Urothelium cell line (cell line): ENCODE data around the gene SATB2.

Experiments
- DNase-seq: peaks from one replicate; pipeline ENCODE4 v3.0.0; 2011; ENCODE audit warnings: low spot score, mixed read lengths
- FAIRE-seq: peaks from 2 replicates; lab custom pipeline; 2011; peaks lifted over from hg19 to GRCh38; lab: Jason Lieb, UNC

SATB2 gene

DNA sequence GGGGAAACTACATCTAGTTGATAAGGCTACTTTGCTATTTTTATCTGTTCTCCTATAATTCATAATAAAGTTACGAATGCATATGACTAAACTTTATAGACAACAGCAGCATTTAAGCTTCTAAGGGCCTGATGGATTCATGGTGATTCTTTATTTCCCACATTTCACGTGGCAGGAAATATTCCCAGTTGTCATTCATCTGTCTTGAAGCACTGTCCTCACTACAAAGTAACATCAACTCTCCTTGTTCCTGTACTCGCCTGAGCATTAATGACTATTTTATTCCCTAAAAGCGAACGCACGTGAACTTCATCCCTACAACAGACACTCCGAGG is 2.6 kb downstream of the SATB2 start:
- FAIRE-seq (no peak), DNase-seq (no peak)

DNA sequence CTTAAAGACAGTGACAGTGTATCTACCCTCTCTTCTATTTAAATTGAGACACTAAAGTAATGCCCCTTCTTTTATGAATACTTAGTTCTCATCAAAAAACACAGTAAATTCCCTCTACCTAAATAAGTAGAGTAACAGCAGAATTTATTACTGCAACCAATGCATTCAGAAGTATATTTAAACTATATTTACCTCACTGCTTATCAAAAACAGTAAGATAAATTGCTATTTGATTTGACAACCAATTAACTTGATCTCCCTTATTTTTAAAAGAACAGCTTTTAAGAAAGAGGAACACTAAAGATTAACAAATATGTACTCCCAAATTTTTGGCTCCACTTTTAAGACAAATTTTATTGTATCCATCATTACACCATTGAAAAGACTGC is 4.8 kb downstream of the SATB2 start:
- DNase-seq (no peak), FAIRE-seq (no peak)

DNA sequence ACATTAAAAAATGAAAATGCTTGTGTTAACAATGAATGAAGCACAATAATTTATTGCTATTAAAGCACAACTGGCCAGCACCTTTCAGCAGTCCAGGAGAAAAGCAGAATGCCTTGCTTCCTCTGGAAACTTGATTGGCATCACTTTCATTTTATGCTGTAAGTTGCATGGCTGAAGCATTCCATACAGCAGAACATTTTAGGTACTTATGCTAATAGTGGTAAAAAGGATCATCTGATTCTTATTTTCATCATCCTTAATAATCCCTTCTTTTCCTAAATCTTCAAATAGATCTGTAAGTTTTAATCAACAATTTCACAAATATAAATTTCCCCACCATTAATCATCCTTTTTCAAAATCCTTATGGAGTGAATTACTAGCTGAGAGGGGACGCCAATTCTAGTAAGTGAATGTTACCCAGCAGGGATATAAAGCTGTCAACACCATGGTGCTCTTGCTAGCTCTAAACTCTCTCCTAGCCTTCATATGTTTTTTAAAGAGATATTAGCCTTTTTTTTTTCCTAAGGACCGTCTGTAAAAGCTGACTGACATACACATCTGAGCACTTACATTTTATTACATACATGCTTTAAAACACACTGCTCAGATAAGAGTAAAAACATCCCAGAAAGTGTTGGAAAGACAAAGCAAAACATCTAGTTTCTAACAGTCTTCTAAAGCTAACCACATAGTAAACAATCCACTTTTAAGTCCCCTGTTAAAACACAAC is 5.3 kb downstream of the SATB2 start:
- FAIRE-seq (no peak), DNase-seq (no peak)

DNA sequence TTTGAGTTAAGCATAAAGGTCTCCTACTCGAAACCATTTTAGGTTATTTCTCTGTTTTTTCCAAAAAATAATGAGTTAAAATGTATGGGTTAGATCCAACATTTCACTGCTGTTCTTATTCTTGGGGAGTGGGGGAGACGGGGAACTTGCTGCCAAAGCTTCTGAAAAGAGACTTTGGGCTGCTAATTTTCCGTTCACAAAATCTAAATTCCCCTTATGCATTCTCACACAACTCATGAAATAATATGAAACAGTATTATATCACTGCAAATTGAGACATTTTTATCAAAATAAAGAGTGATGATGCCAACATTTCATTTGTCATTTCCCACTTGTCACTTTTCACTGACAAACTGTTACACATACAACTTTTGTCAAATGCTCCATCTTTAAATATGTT is 7.8 kb downstream of the SATB2 start:
- DNase-seq (no peak), FAIRE-seq (no peak)

DNA sequence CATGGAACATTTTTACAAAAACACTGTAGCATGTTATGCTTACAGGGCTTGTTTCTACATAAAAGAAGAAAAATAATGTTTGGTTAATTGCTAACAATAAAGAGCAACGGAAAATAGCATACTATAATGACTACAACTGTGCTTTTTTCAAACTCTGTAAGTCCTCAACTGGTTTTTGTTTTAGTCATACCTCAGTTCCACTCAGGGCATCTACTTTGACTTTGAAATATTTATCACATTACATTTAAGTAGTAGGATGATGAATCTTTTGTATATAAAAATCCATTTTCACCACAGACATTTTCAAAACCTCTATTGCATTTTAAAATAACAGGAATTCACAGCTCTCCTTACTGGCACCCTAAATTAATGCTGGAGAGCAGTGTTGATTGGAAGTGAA is 8.3 kb downstream of the SATB2 start:
- DNase-seq (no peak), FAIRE-seq (no peak)

DNA sequence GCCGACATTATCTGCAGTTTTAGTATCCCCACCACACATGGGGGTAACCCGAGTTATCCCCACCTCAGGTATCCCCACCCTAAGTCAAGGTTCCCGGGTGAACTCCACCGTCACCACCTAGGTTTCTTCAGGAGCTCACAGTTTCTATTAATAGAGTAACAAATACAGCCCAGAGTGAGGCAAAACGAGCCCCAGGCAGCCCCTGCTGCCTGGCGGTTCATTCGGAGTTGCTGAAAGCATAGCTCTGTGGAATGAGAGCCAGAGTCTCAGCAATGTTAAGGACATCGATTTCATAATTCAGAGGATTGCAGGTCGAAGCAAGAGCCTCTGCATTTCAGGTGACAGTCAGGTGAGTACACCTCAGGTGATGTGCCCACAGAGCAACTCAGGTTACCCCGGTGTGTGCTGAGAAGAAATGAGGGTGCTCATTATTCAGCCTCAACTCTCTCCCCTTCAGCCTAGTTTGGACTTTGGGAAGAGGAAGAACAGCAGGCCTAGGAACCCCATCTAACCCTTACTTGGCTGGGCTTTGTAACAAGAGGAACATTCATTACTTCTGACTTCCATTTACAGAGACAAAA is 10.7 kb downstream of the SATB2 start:
- FAIRE-seq: no peak

DNA sequence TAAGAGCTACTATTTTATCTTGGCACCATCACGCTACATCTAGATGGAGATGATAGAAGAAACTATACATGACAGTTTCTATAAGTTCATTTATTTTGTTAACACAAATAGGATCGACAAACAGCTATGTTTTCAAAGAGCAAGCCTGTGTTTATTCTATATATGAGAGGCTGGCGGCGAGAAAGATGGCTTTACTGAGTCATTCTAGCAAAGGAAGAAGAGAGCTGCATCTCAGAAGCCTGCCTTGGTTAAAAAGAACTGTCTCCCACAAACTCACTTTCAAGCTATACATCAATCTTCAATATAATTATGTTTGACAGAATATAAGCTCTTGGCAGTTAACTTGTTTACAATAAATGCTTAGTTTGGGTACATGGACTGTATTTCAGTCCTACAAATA is 13.0 kb downstream of the SATB2 start:
- no peak for FAIRE-seq

More for the DNA sequence above, 10.7 kb downstream of the SATB2 start:
- no peak for DNase-seq

DNA sequence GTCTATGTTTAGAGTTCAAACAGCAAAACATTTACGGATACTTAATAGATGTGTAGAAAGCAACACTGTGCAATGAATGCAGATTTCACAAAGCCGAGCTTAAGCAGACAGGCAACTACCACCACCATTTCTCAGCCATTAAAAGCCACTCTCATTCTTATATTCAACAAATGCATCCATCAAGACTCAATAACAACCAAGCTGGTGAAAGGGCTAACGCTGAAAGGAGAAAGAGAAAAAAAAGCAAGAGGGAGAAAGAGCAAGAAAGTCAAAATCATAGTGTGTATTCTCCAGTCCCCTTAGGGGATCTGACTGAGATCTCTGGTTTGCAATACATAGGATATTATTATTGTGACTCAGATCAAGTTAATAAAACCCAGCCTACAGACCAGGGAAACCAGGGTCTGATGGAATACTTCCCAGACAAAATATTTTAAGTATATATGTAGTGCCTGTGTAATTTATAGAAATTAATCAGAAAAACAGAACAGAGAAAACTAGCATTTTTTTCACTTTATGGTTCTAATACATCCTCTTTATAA is 14.1 kb downstream of the SATB2 start:
- DNase-seq (no peak), FAIRE-seq (no peak)

More for the DNA sequence above, 13.0 kb downstream of the SATB2 start:
- no peak for DNase-seq

DNA sequence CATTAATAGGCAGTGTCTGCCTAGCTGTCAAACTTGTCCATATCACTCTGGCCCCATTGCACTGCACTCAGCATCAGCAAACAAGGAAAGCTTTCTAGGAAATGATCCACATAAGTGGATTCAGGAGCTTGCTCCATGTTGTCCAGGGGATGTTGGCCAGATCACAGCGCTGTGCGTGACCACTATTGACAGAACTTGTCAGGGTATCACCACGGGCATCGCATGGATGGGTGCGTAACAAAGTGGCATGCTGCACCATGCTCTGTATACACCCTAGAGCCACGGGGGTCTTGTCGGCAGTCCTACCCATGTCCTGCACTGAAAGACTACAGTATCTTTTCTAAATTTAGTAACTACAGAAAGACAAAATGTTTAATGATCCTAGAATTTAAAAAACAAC is 15.6 kb downstream of the SATB2 start:
- no peak for DNase-seq
- FAIRE-seq: no peak

DNA sequence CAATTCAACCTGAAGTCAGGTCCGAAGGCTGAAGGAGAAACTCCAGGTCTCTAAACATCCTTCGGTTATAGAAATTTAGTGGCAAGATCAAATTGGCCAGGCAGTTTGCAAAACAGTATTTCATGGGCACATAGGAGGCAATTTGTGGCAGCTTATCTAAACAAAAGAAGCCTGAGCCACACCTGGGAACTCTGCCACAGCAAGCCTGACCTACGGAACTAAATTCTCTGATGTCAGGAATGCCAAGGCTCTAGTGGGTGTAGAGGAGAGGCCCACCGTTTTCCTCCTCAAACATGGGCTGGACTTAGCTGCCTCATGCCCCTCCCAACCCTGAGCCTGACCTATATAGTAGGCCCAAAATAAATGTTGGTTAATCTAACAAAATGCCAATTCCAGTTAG is 16.0 kb downstream of the SATB2 start:
- FAIRE-seq (no peak), DNase-seq (no peak)

DNA sequence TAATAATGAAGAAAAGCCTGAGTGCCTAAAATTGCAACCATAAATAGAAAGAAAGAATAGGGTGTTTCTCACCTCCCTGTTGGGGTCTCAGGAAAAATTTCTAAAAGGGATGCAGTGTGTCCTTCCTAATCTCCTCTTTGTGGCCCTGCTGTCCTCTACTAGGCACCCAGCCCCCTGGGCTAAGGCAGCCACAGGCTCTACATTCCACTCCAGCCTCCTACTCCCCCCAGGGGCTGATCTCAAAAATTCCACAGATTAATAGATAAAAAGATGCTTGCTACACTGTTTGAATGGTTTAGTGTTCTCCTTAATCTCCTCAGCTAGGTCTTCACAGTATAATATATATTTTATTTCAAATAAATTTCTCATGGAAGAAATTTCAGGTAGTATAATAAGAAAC is 17.6 kb downstream of the SATB2 start:
- FAIRE-seq (no peak), DNase-seq (no peak)

DNA sequence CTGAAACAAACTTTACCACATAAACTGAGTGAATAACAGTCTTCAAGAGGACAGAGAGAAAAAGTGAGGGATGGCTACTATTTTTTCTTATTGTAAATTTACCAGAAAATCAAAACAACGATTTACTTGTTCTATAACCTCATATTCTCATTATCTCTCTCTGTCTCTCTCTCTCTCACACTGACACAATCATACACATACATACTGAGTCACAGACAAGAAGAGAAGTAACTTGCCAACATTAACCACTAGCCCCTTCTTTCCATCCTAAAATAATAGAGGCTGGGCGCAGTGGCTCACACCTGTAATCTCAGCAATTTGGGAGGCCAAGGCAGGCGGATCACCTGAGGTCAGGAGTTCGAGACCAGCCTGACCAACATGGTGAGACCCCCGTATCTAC is 18.2 kb downstream of the SATB2 start:
- FAIRE-seq (no peak), DNase-seq (no peak)

DNA sequence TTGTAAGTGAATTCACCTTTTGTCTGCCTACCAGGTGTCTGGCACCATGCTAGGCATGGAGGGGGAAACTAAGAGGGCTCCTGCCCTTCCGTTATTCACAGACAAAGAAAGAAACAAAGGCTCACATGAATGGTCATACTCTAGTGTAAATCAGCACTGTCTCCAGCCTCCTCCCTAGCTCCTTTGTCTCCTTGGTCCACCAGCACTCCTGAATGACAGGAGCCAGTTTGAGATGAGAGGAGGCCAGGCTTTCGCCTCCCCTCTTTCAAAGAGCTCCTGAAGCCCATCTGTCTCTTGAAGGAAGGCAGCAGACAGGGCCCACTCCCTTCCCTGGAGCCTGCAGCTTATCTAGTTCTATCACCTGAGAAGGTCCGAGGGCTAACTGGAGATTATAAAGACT is 18.7 kb downstream of the SATB2 start:
- FAIRE-seq (no peak), DNase-seq (no peak)

DNA sequence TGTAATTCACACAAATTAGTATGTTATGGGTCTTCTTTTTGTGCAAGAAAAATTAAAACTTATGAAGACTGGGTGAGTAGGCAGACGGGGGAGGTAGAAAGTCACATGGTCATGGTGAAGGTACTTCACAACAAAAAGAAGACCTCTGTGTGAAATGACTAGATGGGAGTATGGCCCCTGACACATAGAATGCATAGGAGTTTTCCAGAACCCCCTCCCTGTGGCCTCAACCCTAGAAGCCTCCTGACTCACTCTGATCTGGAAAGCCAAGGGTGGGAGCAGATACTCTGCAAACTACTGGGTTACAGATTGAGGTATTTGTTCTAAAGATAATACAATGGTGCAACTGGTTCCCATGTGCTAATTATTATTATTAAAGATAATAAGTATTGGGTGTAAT is 23.2 kb downstream of the SATB2 start:
- DNase-seq (no peak), FAIRE-seq (no peak)

DNA sequence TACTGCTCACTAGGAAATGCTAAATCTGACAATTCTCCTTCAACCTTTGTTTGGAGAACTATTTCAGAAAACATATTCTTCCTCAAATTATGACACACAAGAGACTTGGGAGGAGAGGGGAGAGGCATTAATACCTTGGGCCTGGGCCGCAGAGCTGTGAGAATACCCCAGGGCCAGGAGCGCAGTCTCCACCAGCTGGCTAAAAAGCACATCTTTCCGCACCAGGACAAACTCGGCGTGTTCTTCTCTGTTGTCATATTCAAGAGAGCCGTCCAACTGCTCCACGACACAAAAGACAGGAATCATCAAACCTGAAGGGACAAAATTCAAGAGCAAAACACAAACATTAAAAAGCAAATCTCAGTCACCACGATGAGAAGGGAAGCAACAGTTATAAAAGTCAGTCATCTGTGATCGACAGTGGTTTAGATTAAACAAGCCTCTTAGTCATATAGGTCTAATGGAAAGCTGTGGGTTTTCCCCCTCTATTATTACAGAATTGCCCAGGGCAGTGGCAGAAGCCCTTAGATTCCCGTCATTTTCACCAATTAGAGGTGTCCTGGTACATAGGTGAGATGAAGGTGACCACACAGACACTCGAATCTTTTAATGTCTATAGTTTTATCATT is 24.4 kb downstream of the SATB2 start:
- FAIRE-seq (no peak), DNase-seq (no peak)

DNA sequence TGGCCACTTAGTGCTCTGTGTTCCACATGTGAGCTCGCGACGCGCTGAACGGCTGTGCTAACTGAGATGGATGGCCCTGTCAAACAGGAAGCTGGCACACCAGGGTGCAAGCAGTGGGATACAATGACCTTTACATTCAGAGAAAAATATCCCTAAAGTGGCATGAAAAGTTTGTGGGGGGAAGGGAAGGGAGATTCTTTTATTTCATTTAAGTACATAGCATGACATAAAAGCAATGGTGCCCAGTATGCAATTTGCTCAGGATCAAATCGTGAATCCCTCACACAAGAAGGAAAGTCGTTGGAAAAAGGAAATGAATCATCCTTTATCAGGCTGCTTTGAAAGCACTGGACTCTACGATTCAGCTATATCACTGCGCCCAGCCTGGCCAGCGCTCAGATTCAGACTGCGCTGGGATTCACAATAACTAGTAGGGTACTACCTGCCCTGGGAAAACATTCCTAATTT is 26.0 kb downstream of the SATB2 start:
- DNase-seq: no peak
- no peak for FAIRE-seq

DNA sequence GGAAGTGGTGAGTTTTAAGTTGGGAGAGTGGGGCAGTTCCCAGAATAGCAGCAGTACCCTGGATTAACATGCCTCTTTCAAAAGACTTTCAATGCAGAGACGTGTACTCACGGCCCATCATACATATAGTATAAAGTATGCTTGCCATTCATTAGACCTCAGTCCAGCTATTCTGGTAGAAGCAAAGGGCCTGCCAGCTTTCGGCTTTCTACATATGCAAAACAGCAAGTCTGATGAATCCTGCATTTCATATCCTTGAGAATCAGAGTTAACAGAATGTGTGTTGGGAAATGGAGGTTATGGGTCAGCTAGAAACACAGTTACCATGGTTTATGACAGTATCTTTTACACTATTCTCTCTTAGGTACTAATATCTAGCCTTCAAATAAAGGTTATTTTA is 27.5 kb downstream of the SATB2 start:
- DNase-seq (no peak), FAIRE-seq (no peak)

DNA sequence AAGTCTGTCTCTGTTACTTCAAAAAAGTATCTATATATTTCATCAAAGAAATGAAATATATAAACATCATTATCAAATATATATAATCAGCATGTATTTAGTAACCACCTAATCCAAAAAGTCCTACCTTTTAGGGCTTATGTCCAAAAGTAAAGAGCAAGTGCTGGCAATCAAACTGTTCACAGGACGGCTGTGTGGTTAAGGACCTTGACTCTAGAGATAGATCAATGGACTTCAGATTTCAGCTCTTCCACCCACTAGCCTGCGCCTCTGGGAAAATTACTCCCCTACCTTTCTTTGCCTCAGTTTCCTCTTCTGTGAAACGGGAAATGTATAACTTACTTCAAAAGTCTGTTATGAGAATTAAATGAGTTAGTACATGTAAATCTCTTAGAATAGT is 29.4 kb downstream of the SATB2 start:
- FAIRE-seq: no peak
- no peak for DNase-seq

DNA sequence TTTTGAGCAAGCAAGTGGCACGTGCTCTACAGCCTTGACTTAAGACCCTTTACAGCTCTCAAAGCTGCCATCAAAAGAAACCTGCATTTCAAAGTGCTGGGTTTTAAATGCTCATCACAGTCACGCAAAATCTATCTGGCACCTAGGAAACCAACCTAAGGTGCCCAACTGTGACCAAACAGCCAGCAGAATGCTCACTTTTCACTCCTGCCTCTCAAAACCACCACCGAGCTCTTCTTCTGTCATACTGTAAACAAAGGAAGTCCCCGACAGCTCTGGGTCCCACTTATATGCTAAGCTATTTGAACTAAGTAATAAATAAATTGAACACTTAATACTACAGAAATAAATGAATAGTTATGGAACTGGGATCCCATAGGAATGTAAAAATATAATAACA is 33.6 kb downstream of the SATB2 start:
- no peak for FAIRE-seq
- no peak for DNase-seq

DNA sequence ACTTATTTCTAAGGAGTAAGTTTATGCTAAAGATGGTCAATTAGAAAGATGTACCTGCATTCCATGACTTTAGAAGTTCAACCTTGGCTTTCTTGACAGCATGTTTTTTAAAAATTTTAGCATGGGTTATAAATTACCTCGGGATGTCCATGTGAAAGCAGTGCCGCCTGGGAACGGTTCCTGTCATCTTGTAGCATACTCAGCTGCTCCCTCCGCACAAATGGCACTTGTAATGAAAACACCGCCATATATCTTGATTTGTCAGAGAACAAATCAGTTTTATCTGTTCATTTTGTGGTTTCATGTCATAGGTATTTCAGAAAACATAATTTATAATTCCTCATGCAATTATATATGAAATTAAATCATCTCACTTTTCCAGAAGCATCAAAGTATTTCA is 38.3 kb downstream of the SATB2 start:
- DNase-seq: no peak

DNA sequence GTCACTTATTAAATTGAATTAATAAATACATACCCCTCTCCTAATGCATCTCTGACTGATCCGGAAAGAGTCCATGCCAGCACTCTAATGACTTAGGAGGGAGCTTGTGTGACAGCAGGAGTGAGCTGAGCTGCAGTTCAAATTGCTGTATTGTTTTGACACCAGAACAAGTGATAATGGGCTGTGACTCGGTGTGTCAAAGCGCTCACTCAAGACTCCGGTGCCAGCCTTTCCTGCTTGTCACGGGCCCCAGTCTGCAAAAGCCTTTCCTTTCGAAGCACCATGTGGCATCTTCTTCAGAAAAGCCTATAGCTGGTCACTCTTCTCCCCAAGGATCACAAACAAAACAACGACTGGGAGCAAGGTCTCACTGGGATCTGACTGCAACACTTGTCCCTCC is 43.3 kb downstream of the SATB2 start:
- FAIRE-seq (no peak), DNase-seq (no peak)

More for the DNA sequence above, 38.3 kb downstream of the SATB2 start:
- FAIRE-seq: no peak

DNA sequence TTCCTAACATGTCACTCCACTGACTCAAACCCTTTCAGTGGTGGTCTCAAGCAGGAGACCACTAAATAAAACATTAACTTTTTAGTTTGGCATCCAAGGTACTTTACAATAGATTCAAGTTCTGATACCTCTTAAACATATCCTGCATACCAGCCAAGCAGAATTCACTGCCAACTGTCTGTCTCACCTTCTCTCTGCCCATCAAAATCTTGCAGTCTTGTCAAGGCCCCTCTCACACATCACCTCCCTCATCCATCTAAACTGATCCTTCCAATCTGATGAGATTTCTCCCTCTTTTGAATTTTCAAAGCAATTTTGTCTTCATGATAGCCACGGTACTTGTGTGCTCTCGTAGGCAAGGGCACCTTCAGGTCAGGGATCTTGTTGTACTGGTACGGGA is 43.7 kb downstream of the SATB2 start:
- no peak for DNase-seq
- no peak for FAIRE-seq
